Measurements from ENCODE around the gene PRKCZ.

DNA sequence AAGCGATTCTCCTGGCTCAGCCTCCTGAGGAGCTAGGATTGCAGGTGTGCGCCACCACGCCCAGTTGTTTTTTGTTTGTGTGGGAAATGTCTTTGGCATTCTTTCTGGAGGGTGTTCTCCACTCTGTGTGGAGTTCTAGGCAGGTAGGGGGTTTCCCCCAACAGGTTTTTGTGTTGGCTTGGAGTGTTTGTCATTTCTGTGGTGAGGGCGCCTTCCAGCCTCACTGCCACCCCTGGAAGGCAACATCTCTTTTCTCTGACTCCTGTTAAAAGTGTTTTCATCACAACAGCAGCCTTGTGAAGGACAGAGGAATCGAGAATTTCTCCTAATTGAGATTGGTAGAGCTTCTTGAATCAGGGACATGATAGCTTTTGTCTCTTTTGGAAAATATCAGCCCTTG lies 69.7 kb downstream of the PRKCZ start:
- TF ChIP-seq, protein P1, sequence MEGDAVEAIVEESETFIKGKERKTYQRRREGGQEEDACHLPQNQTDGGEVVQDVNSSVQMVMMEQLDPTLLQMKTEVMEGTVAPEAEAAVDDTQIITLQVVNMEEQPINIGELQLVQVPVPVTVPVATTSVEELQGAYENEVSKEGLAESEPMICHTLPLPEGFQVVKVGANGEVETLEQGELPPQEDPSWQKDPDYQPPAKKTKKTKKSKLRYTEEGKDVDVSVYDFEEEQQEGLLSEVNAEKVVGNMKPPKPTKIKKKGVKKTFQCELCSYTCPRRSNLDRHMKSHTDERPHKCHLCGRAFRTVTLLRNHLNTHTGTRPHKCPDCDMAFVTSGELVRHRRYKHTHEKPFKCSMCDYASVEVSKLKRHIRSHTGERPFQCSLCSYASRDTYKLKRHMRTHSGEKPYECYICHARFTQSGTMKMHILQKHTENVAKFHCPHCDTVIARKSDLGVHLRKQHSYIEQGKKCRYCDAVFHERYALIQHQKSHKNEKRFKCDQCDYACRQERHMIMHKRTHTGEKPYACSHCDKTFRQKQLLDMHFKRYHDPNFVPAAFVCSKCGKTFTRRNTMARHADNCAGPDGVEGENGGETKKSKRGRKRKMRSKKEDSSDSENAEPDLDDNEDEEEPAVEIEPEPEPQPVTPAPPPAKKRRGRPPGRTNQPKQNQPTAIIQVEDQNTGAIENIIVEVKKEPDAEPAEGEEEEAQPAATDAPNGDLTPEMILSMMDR (IDR thresholded peaks at IDR 0.05): no peak
- TF ChIP-seq POLR2A (IDR thresholded peaks at IDR 0.05): no peak

Data from heart left ventricle (tissue), 13 donors.